GM21390 (cell line): ENCODE measurements around the gene ATL2.
"Not testable (repeated sequence)": the region's sequence is repeated elsewhere in the genome, so short reads cannot be mapped to it uniquely, and the experiment has no call there.

Experiments used
- ATAC-seq: cut with Tn5 transposase; IDR thresholded peaks from one replicate; pipeline ENCODE4 v1.9.1; 2021; ENCODE audit not compliant: unreplicated experiment

ATL2 gene

DNA sequence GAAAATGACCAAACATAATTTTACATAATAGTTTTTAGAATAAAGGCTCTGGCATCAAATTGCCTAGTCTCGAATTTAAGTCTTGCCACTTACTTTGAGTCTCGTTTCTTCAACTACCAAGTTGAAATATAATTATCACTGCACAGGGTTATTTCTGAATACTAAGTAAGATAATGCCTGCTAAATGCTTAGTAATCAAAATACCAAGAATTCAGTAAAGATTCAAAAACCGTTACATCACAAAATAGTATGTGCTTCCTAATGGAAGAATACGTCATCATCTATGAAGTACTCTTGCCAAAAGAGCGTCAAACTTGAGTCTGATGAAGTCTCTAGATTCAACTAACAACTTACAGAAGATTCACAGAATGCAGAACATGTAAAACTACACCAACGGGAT is 40.5 kb downstream of the ATL2 start:
- no peak for ATAC-seq

DNA sequence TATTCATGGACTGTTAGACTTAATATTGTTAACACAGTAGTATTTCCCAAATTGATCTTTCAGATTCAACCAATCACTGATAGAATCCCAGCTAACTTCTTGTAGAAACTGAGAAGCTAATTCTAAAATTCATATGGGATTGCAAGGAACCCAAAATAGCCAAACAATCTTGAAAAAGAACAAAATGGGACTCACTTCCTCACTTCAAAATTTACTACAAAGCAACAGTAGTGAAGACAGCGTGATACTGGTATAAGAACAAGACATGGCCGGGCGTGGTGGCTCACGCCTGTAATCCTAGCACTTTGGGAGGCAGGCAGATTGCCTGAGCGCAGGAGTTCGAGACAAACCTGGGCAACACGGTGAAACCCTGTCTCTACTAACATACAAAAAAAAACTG is 46.3 kb downstream of the ATL2 start:
- no peak for ATAC-seq

DNA sequence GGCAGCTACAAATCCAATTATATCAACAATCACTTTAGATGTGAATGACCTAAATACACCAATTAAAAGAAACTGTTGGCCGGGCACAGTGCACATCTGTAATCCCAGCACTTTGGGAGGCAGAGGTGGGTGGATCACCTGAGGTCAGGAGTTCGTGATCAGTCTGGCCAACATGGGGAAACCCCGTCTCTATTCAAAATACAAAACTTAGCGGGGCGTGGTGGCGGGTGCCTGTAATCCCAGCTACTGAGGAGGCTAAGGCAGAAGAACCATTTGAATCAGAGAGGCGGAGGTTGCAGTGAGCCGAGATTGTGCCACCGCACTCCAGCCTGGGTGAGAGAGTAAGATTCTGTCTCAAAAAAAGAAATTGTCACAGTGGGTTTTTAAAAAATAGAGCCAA is 49.5 kb downstream of the ATL2 start:
- no peak for ATAC-seq

DNA sequence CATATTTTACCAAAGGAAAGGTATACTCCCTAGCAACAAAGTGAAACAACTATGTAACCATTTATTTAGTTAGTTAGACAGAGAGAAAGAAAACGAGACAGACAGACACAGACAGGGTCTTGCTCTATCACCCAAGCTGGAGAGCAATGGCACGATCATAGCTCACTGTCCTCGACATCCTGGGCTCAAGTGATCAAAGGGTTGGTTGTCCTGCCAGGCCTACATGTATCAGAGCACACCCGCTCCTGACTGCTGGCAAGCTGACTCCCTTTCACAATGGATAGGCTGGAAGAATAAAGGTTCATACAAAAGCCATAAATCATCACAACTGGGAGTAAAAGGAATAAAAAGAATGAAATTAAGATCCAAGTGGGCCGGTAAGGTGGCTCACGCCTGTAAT is 53.5 kb downstream of the ATL2 start:
- ATAC-seq: no peak

DNA sequence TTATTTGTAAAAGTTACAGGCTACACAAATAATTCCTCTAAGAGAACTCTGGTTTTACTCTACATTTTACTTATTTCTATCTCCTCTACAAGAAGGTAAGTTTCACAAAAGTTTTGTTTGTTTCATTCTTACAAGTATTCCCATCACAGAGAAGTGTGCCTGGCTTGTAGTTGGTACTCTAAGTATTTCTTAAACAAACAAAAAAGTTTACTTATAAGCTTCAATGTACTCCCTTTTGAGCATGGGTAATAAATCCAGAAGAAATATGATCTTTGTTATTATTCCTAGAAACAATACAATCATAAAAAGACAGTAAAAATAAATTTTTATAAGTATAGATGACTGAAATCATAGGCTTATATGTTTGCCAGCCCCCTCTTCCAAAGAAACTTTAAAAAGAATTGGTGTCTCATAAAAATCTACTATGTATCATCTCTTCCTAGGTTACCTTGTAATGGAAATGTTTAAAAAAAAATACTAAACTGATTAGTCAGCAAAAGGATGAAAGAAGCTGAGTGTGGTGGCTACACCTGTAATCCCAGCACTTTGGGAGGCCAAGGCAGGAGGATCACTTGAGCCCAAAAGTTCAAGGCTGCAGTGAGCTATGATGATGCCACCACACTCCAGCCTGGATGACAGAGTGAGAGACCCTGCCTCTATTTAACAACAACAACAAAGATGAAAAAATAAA is 54.7 kb downstream of the ATL2 start:
- no peak for ATAC-seq

DNA sequence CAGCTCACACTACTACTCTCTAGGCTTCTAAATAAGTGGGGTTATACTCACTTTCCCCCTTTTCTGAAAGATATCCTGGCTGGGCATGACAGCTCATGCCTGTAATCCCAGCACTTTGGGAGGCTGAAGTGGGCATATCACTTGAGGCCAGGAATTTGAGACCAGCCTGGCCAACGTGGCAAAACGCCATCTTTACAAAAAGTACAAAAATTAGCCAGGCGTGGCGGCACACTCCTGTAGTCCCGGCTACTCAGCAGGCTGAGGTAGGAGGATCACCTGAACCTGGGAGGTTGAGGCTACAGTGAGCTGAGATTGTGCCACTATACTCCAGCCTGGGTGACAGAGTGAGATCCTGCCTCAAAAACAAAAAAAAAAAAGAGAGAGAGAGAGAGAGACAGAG is 57.8 kb downstream of the ATL2 start:
- ATAC-seq: not testable (repeated sequence)

DNA sequence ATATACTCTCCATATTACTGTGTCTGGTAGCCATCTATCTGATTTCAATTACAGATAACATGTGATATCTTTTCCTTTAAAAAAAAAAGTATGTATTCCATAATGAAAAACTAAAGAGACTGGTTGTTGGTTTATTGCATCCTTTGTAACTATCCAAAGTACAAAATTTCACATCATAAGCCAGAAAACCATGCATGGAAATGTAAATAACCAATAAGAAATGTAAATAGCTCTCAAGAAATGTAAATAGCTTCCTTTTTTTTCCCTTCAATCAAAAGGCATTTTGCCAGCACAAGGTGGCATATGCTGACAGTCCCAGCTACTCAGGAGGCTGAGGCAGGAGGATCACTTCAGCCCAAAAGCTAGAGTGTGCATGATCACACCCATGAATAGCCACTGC is 59.3 kb downstream of the ATL2 start:
- ATAC-seq: no peak

DNA sequence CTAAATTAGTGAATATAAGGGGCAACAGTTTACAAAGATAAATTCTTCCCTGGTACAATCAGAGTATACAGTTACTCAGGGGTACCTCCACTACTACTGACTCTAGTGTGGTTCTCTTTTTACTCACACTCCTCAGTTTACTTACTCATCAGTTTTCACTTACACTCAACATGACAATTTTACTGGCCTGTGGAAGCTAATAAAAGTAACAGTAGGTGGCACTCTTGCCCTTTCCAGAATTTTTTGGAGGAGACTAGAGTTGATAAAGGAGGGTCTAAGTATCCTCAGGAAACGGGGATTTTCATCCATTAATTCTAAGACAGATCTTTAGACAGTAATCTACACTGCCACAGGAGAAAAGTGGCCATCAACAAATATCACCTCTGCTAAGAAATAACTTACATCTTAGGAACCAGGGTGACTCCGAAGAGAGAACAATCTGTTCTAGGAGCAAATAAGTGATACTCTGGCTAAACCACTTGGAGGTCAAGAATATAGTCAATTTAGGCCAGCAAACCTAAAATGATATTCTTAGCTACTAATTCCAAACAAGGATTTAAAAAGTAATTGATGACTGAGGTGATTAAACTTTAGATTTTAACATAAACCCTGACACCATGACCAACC is 61.3 kb downstream of the ATL2 start:
- ATAC-seq: no peak

DNA sequence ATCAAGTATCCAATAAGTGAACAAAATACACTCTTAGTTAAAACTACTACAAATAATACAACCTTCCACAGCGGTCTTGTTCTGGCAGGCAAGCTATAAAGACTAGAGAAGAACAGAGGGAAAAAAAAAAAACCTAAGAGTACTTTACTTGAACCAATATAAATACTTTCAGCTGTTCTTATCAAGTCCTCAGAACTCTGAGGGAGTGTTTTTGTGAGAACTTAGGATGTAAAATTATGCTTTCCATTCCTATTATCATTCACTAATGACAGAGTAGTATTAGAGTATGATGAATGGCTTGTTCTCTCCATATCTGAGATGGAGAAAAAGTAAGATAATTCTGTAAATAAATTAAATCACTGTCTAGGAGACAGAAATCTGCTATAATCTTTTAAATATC is 68.3 kb downstream of the ATL2 start:
- ATAC-seq: no peak

DNA sequence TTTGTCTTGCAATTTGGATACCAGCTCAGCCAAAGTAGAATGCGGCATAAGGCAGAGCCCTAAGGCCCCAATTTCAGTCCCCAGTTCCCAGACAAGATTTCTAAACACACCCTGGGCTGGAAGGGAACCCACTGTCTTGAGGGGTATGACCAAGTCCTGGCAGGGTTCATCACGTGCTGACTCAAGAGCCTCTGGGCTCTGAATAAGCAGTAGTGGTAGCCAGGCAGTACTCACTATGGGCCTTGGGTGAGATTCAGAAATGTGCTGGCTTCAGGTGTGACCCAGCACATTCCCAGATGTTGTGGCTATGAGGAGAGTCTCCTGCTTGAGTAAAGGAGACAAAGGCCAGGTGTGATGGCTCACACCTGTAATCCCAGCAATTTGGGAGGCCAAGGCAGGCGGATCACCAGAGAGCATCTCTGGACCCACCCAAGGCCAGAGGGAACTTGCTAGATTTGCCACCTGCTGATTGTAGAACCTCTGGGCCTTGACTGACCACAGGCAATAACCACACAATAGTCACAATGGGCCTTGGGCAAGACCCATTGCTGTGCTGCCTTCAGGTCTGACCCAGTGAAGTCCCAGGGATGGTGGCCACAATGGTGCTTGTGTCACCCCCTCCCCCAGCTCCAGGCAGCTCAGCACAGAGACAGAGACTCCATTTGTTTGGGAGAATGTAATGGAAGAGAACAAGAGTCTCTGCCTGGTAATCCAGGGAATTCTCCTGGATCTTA is 74.9 kb downstream of the ATL2 start:
- ATAC-seq: no peak

DNA sequence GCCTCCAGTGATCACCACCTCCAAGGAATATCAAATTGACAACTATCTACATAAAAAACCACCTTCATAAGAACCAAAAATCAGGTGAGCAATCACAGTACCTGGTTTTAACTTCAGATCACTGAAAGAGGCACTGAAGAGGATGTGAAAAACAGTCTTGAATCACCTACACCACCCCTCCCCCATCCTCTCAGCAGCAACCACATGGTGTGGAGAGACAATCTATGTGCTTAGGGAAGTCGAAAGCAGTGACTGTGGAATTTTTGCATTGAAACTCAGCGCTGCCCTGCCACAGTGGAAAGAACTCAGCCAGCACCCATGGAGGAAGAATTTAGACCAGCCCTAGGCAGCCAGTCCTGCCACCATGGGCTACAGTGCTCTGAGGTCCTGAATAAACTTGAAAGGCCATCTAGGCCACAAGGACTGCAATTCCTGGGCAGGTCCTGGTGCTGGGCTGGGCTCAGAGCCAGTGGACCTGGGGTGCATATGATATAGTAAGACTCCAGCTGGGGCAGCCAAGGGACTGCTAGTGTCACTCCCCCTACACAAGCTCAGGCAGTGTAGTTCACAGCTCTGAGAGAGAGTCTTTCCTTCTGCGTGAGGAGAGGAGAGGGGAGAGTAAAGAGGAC is 75.6 kb downstream of the ATL2 start:
- peak; percentile 85 for ATAC-seq

DNA sequence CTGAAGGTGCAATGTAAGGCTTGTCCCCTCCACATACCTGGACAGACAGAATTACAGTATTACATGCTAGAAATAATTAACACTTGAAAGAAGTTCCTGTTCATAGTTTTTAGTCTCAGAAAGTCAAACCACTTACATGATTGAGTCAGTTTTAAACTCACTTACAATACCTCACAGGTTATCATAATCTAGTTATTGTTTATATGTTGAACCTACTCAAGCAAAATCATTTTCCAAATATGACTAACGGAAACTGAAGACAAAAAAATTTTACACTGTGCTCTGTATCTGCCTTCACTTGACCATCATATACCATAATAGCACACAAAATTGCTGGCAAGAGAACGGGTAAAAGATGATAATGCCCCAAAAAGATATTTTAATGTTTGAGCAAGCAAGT is 78.5 kb downstream of the ATL2 start:
- no peak for ATAC-seq

DNA sequence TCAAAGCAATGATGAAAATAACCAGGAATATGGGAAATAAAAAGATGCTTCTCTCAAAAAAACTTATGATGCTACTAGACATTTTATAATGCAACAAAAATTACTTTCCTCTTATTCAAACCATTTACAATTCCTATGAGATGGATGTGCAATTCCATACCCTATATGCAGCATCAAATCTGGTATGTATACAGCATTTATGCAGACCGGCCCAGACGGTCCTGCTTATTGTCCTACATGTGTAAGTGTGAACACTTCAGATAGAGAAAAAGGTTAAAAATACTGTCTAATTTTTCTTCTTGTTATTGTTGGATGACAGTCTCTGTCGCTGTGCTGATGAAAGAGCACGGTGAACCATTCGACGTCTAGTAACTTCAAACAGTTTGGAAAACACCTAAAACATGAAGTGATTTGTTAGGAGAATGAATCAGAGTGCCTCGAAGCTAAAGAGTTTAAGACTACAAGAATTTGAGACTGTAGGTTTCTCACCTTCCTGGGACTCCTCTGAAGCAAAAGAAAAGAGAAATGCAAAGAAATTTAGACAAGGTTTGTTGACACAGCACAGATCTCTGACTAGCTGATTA is 80.8 kb downstream of the ATL2 start:
- ATAC-seq: no peak

DNA sequence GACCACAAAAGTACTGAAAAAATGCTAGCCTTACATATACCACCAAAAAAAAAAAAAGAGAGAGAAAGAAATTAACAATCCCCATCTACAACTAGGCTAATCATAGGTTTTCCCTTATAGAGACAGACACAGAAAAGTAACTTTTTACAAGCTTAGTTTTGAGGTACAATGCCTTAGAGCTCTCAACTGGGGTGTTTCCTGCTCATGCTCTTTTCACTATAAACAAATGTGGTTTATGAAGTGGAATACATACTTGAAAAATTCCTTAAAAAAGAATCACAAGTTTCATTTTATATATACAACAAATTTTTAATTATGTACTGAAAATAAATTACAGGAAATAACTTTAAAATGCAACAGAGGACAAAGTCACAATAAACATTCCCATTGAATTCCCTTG is 82.5 kb downstream of the ATL2 start:
- ATAC-seq: no peak

DNA sequence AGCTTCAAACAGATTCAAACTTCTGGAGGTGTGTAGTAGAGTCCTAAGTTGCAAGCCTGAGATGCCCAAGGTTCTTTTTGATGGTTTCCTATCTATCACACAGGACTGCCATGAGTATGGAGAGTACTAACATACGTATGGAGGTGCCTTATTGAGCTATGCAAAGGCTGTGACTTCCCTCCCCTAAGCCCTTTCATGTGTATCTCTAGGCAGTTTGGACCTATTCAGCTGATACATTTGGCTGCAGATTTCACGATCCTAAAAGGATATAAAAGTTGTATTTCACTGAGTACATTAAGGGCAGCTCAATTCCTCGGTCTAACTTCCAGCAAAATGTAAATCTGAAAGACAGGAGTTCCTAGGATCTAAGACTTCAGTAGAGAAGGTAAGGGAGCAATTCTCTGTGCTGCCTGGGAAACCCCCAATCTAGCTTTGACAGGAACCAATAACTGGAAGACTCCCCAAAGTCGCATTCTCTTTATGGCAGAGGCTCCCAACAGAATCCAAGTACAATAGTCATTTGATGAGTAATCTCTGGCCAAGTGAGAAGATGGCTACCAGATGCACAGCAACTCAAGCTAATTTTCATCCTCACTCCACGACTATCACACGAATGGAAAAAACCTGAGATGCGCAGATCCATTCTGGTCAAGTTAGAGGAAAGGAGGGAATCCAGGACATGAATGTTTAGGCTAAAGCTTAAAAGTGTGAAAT is 83.8 kb downstream of the ATL2 start:
- ATAC-seq: no peak

DNA sequence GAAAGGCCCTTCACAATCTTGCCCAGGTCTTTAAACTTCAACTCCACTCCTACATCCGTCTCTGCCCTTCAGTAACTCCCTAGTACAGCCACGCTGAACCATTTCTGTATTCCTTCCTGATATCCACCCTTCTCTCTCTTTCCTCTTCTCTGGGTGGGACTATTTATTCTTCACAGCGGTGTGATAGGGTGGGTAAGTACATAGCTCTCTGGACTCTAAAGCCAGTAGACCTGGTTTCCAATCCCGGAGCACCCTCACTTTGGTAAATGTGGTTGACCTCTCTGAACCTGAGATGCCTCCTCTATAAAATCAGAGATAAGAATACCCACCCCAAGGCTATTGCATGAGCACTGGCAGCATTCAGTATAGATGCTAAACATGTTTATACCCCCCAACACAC is 86.7 kb downstream of the ATL2 start:
- ATAC-seq: no peak

DNA sequence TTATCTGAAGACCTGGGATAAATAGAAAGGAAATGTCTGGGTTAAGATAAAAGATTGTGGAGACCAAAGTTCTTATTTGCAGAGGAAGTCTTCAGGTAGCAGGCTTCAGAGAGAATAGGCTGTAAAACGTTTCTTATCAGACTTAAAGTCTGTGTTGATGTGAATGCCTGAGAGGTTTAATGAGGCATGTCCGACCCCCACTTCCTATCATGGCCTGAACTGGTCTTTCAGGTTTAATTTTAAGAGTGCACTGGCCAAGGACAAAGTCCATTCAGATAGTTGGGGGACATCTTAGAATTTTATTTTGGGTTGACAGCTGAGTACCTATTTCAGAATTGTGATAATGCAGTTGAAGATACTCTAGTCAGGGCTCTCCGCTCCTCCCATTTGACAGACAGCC is 92.1 kb downstream of the ATL2 start:
- ATAC-seq: no peak

DNA sequence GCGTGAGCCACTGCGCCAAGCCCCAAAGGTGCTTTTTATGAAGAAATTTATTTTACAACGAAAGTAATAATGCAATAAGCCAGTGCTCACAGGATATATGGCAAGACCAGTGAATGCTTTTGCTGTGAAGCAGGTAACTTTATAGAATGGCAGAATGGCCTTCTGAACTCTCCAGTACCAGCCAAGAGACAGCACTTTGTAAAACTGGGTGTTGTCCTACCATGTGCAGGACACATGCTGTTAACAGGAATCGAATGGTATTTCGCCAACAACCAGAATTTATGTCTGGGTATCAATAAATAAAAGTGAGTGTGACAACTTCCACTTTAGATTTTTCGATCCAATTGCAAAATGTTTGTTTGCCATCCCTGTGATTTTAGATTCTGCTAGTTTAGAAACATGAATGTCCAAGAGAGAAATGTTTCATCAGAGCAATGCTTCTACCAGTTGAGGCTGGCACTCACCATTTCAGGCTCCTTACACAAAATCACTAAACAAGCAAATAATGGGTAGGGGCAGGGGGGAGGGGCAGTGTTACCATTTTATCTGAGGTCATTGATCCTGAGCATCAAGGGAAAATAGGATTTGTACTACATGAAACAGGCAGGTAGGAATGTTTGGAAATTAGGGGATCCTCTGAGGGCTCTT is 95.9 kb downstream of the ATL2 start:
- no peak for ATAC-seq

DNA sequence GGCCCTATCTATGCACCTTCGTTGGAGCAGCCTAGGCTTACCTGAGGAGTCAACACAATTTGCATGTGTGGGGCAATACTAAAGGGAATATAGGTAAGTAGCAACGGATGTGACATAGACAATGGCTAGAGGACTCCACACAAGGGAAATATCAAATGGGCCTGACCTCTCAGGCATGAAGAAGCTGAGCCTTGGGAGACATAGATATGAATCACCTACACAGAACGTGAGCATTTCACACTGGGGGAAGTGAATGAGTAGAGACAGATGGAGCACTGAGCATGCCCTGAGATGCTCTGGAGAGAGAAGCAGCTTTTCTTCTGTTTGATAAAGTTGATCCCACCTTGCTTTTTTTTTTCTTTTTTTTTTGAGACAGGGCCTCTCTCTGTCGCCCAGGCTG is 97.9 kb downstream of the ATL2 start:
- no peak for ATAC-seq

DNA sequence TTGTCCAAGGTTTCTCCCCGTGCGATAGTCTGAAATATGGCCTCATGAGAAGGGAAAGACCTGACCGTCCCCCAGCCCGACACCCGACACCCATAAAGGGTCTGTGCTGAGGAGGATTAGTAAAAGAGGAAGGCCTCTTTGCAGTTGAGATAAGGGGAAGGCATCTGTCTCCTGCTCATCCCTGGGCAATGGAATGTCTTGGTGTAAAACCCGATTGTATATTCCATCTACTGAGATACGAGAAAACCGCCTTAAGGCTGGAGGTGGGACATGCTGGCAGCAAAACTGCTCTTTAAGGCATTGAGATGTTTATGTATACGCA is 99.0 kb downstream of the ATL2 start:
- ATAC-seq: not testable (repeated sequence)
